Common myeloid progenitor, CD34-positive (primary cell): ENCODE results near the gene AFTPH.
"Not testable (repeated sequence)": the region's sequence is repeated elsewhere in the genome, so short reads cannot be mapped to it uniquely, and the experiment has no call there.

Experiments
- CTCF ChIA-PET: fragments of 350-600 bp; sonication (Branson Sonifier 250); formaldehyde crosslinking; loops from one replicate; lab custom pipeline; 2021; ENCODE audit warnings: antibody characterized with exemption; lab: Charles Lee
- POLR2A ChIA-PET: fragments of 350-600 bp; sonication (Branson Sonifier 250); formaldehyde crosslinking; loops from one replicate; lab custom pipeline; 2021; ENCODE audit warnings: antibody characterized with exemption; lab: Charles Lee
- DNase-seq, 3 donors: peaks; one replicate each; pipeline versions ENCODE4 v3.0.0 to v3.0.0-alpha.2; 2013
- H3K27ac ChIP-seq, 2 experiments: 1 replicate in 1 of 2; 2 replicates in 1 of 2; pipeline ENCODE4 v1.7.0; 2013; ENCODE audit warnings: inconsistent platforms in 2 of 2, low read length in 2 of 2, mild to moderate bottlenecking in 2 of 2, low read depth in 1 of 2, moderate library complexity in 1 of 2; ENCODE audit not compliant: severe bottlenecking in 2 of 2, insufficient read depth in 1 of 2, poor library complexity in 1 of 2
- H3K27me3 ChIP-seq, 5 experiments: replicated peaks in 2 of 5; 1 replicate in 3 of 5; 2 replicates in 2 of 5; pipeline versions ENCODE4 v1.6.1 to v1.7.0; 2013; ENCODE audit warnings: low read length in 4 of 5, mild to moderate bottlenecking in 2 of 5, moderate library complexity in 2 of 5, inconsistent platforms in 1 of 5; ENCODE audit not compliant: insufficient read depth in 5 of 5, control insufficient read depth in 4 of 5
- H3K36me3 ChIP-seq, 4 experiments: 1 replicate in 2 of 4; 2 replicates in 2 of 4; pipeline versions ENCODE4 v1.6.1 to v1.7.0; 2013; ENCODE audit warnings: low read length in 3 of 4, control low read depth in 1 of 4, mild to moderate bottlenecking in 1 of 4; ENCODE audit not compliant: control insufficient read depth in 4 of 4, insufficient read depth in 4 of 4
- H3K4me1 ChIP-seq, 4 experiments: 1 replicate in 3 of 4; 2 replicates in 1 of 4; pipeline versions ENCODE4 v1.6.1 to v1.7.1; 2013; ENCODE audit warnings: low read length in 3 of 4, mild to moderate bottlenecking in 3 of 4, control low read depth in 1 of 4, inconsistent platforms in 1 of 4, moderate library complexity in 1 of 4; ENCODE audit not compliant: control insufficient read depth in 4 of 4, insufficient read depth in 4 of 4; ENCODE audit errors: control extremely low read depth in 1 of 4
- H3K4me3 ChIP-seq, 7 experiments: 1 replicate in 4 of 7; 2 replicates in 3 of 7; pipeline versions ENCODE4 v1.5.1 to v1.7.0; 2013; ENCODE audit warnings: mild to moderate bottlenecking in 7 of 7, low read length in 6 of 7, moderate library complexity in 6 of 7, inconsistent platforms in 2 of 7, low read depth in 2 of 7, control low read depth in 1 of 7; ENCODE audit not compliant: insufficient read depth in 4 of 7, control insufficient read depth in 1 of 7; ENCODE audit errors: extremely low read depth in 1 of 7
- H3K9me3 ChIP-seq, 5 experiments: 1 replicate in 4 of 5; 2 replicates in 1 of 5; pipeline versions ENCODE4 v1.6.1 to v1.7.1; 2013; ENCODE audit warnings: low read length in 4 of 5, mild to moderate bottlenecking in 2 of 5, inconsistent platforms in 1 of 5, low read depth in 1 of 5, moderate library complexity in 1 of 5; ENCODE audit not compliant: control insufficient read depth in 4 of 5, insufficient read depth in 2 of 5; ENCODE audit errors: control extremely low read depth in 1 of 5
- WGBS: methylation state at CpG from one replicate; pipeline ENCODE4 v1.1.5; 2013; ENCODE audit not compliant: insufficient coverage; 5-methylcytosine and 5-hydroxymethylcytosine counted together

AFTPH gene

GRCh38 chr2:64525317-64525613 is 1.1 kb downstream of the AFTPH start:
- WGBS = no CpG with 5 or more reads among the region's 4 CpGs
- CTCF ChIA-PET = interaction anchor here (0.8 to 3.5 kb wide), 4 partner anchors 34 to 194 kb away, joined by 3 to 82 read pairs (median 4); no protein-coding TSS in a partner anchor
- H3K27me3 ChIP-seq = no peaks in the 10 kb centered on the region
- H3K4me3 ChIP-seq = peak overlapping the region; percentile 89 to 100 (median 99)
- peaks cover 0 to 2% (median 0%) of the 10 kb centered on the region in 4 experiments for H3K36me3 ChIP-seq
- H3K4me1 ChIP-seq = peaks cover 17 to 51% (median 25%) of the 10 kb centered on the region in 4 experiments
- H3K9me3 ChIP-seq = no peaks in the 10 kb centered on the region
- peak; percentile 54 to 80 (median 75) for DNase-seq
- POLR2A ChIA-PET = interaction anchor here (1.0 kb wide), 1 partner anchor 9 kb away, joined by 4 read pairs; no protein-coding TSS in a partner anchor
- peak overlapping the region; percentile 90 to 97 for H3K27ac ChIP-seq

DNA sequence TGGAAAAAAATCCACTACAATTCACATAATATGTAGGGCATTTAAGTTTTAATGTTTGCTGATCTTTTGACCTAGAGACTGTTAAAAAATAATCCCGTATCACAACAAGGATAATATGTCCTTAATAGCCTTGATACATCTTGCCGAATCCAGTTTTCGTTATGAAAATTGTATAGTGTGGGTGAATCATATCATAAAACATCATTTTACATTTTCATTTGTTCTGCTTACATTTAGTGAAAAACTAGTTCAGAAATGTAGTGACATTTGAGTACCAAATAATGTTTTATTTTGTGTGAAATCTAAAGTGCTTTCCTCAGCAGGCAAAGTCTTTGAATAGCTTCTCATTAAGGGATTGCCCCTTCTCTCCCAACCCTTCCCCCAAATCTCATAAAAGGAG is 1.9 kb downstream of the AFTPH start:
- H3K27ac ChIP-seq = peak overlapping the region; percentile 90 to 97
- POLR2A ChIA-PET = no interaction called here
- no peaks in the 10 kb centered on the region for H3K9me3 ChIP-seq
- peak overlapping the region in 5 of 7 experiments; percentile 89 to 100 (median 99) for H3K4me3 ChIP-seq
- no peaks in the 10 kb centered on the region for H3K27me3 ChIP-seq
- peaks cover 0 to 2% (median 0%) of the 10 kb centered on the region in 4 experiments for H3K36me3 ChIP-seq
- CTCF ChIA-PET = interaction anchor here (1.0 to 1.5 kb wide), 4 partner anchors 13 to 194 kb away, joined by 3 to 4 read pairs (median 3); no protein-coding TSS in a partner anchor
- no peak for DNase-seq
- H3K4me1 ChIP-seq = peaks cover 17 to 51% (median 25%) of the 10 kb centered on the region in 4 experiments
- WGBS = no CpG with 5 or more reads among the region's 3 CpGs

DNA sequence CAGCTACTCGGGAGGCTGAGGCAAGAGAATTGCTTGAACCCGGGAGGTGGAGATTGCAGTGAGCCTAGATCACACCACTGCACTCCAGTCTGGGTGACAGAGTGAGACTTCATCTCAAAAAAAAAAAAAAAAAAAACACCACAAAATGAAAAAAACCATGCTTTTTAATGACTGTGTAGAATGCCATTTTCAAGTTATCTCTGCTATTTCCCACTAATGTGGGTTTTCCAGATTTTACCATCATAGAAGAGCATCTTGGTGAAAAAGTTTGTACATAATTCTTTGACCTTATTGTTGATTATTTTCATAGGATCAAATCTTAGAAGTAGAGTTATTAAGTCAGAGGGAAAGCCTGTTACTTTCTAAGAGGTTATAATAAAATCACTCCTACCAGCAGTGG is 6.8 kb downstream of the AFTPH start:
- no CpG with 5 or more reads among the region's 2 CpGs for WGBS
- H3K27ac ChIP-seq, DNase-seq, H3K4me3 ChIP-seq, POLR2A ChIA-PET, H3K36me3 ChIP-seq, H3K9me3 ChIP-seq, H3K27me3 ChIP-seq: not testable (repeated sequence)
- CTCF ChIA-PET = interaction anchor here (1.0 kb wide), 1 partner anchor 30 kb away, joined by 3 read pairs; no protein-coding TSS in a partner anchor
- H3K4me1 ChIP-seq = peaks cover 10 to 45% (median 17%) of the 10 kb centered on the region in 4 experiments

- H3K4me1 ChIP-seq = peaks cover 4 to 35% (median 10%) of the 10 kb centered on the region in 4 experiments
- peaks cover 0 to 2% (median 0%) of the 10 kb centered on the region in 4 experiments for H3K36me3 ChIP-seq
- H3K9me3 ChIP-seq = no peaks in the 10 kb centered on the region
- no peak for DNase-seq
- no peaks in the 10 kb centered on the region for H3K27me3 ChIP-seq
- H3K4me3 ChIP-seq = no peak overlapping the region
- ChIA-PET POLR2A (no interaction called here), CTCF (interaction anchor here (1.0 to 1.4 kb wide), 2 partner anchors 22 to 29 kb away, joined by 3 read pairs; no protein-coding TSS in a partner anchor)
- no peak overlapping the region for H3K27ac ChIP-seq
Measured at GRCh38 chr2:64532030-64532429, 7.9 kb downstream of the AFTPH start.

DNA sequence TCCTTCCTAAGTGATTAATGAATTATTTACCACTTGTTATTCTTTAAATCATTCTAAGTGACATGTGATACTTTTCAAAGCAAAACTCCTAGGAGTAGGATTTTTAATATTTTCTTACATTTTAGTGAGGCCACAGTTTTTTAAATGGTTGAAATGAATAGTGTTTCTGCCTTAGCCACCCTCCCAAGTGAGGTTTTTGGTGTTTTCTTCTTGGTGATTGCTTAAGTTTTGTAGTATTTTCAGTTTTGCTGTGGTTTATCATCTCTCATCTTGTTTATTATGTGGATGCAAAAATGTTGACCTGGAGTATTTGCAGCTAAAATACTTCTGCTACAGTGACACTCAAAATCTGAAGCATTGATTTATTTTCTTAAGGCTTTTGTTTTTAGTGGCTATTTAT is 9.8 kb downstream of the AFTPH start:
- ChIA-PET POLR2A (no interaction called here), CTCF (interaction anchor here (1.3 to 1.7 kb wide), 2 partner anchors 11 to 17 kb away, joined by 4 to 5 read pairs; no protein-coding TSS in a partner anchor)
- DNase-seq = no peak
- peaks cover 0 to 21% (median 6%) of the 10 kb centered on the region in 4 experiments for H3K4me1 ChIP-seq
- no peaks in the 10 kb centered on the region for H3K36me3 ChIP-seq
- H3K9me3 ChIP-seq = no peaks in the 10 kb centered on the region
- H3K27ac ChIP-seq = no peak overlapping the region
- H3K4me3 ChIP-seq = no peak overlapping the region
- no peaks in the 10 kb centered on the region for H3K27me3 ChIP-seq

DNA sequence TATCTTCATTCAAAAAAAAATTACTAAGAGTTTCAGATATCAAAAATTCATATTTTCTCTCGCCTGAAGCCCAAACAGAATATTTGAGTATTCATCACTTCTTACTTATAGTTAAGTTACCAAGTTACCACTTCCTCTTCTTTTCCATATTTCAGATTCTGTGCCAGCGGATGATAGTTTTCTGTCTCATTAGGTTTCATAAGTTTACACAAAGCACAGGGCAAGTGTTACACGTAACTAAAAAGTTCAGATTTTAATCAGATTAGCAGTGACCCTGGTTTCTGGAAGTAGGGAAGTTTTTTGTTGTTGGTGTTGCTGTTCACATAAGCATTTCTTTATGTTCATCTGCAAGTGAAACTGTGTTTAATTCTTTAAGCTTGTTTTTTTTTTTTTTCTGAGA is 10.2 kb downstream of the AFTPH start:
- WGBS = 0% methylated on average over 1 of the region's 3 CpGs

GRCh38 chr2:64535024-64535423 is 10.9 kb downstream of the AFTPH start:
- no peak overlapping the region for H3K4me3 ChIP-seq
- no peak for DNase-seq
- no peak overlapping the region for H3K27ac ChIP-seq
- no peaks in the 10 kb centered on the region for H3K27me3 ChIP-seq
- WGBS = no CpG with 5 or more reads among the region's 1 CpG
- H3K36me3 ChIP-seq = no peaks in the 10 kb centered on the region
- CTCF ChIA-PET = interaction anchor here (1.3 to 1.7 kb wide), 2 partner anchors 12 to 16 kb away, joined by 4 to 5 read pairs; no protein-coding TSS in a partner anchor
- peaks cover 0 to 12% (median 2%) of the 10 kb centered on the region in 4 experiments for H3K4me1 ChIP-seq
- POLR2A ChIA-PET = interaction anchor here (0.9 kb wide), 1 partner anchor 10 kb away, joined by 4 read pairs; no protein-coding TSS in a partner anchor
- no peaks in the 10 kb centered on the region for H3K9me3 ChIP-seq

More for the DNA sequence above, 10.2 kb downstream of the AFTPH start:
- ChIA-PET CTCF (interaction anchor here (1.3 to 1.7 kb wide), 2 partner anchors 11 to 17 kb away, joined by 4 to 5 read pairs; no protein-coding TSS in a partner anchor), POLR2A (interaction anchor here (0.9 kb wide), 1 partner anchor 9 kb away, joined by 4 read pairs; no protein-coding TSS in a partner anchor)
- Histone ChIP-seq H3K4me1 (peaks cover 0 to 16% (median 5%) of the 10 kb centered on the region in 4 experiments), H3K4me3 (peak overlapping the region in 1 of 7 experiments; percentile 0), H3K27ac (no peak overlapping the region), H3K27me3 (no peaks in the 10 kb centered on the region), H3K9me3 (no peaks in the 10 kb centered on the region), H3K36me3 (no peaks in the 10 kb centered on the region)
- peak; percentile 22 to 72 (median 62) for DNase-seq
